ENCODE data around the gene VPS41. TPM values are rescaled to one million over a fixed set of nuclear protein-coding genes. Genes with fewer than 3 reads are reported as not detected.

VPS41 gene
- polyA plus RNA-seq, 3 donors: 12.7 to 62.2 (median 56.7) TPM

DNA sequence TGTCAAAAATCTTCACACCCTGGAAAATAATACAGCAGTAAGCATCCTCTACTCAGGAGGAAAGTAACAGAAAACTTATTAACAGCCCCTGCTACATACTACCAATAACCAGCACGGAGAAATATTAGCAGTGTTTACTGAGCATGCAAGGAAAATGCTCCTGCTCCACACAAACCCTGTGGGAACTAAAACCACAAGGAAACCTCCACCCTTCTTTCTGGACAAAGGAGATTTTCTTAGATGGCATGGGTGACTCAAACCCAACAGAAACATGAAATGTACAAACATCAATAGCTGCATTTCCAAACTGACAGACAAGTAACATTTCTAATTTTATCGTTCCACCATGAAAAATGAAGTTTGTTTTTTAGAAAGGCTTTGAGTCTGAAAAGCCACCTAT is 113.4 kb downstream of the VPS41 start:
- H3K9me3 ChIP-seq (replicated peaks in 1 of 2; ENCODE audit: control insufficient read depth in 1 of 2, insufficient read depth in 1 of 2, low read length in 2 of 2): no peaks in the 10 kb centered on the region
- H3K27ac ChIP-seq (ENCODE audit: low read depth in 1 of 2, low read length in 2 of 2): no peak overlapping the region
- Mint-ChIP-seq H3K4me3 (no peak overlapping the region), H3K9me3 (no peaks in the 10 kb centered on the region), H3K27me3 (ENCODE audit: low read depth in 3 of 3) (no peaks in the 10 kb centered on the region), H3K36me3 (peaks cover 59 to 62% of the 10 kb centered on the region in 2 donors), H3K27ac (no peak overlapping the region), H3K4me1 (no peaks in the 10 kb centered on the region)
- H3K36me3 ChIP-seq (replicated peaks in 1 of 2; ENCODE audit: control insufficient read depth in 1 of 2, insufficient read depth in 2 of 2, low read length in 2 of 2): peaks cover 43 to 69% of the 10 kb centered on the region in 2 donors
- no peak overlapping the region for H2AFZ ChIP-seq (ENCODE audit: insufficient read depth, low read depth, low read length, poor library complexity, severe bottlenecking)
- TF ChIP-seq, protein P1, sequence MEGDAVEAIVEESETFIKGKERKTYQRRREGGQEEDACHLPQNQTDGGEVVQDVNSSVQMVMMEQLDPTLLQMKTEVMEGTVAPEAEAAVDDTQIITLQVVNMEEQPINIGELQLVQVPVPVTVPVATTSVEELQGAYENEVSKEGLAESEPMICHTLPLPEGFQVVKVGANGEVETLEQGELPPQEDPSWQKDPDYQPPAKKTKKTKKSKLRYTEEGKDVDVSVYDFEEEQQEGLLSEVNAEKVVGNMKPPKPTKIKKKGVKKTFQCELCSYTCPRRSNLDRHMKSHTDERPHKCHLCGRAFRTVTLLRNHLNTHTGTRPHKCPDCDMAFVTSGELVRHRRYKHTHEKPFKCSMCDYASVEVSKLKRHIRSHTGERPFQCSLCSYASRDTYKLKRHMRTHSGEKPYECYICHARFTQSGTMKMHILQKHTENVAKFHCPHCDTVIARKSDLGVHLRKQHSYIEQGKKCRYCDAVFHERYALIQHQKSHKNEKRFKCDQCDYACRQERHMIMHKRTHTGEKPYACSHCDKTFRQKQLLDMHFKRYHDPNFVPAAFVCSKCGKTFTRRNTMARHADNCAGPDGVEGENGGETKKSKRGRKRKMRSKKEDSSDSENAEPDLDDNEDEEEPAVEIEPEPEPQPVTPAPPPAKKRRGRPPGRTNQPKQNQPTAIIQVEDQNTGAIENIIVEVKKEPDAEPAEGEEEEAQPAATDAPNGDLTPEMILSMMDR (IDR thresholded peaks at IDR 0.05): no peak
- no peaks in the 10 kb centered on the region for H3K4me1 ChIP-seq (ENCODE audit: control insufficient read depth in 1 of 2, insufficient read depth in 2 of 2, low read length in 2 of 2)
- DNase-seq: no peak
- no peak overlapping the region for H3K4me3 ChIP-seq (replicated peaks in 1 of 3; ENCODE audit: low read depth in 2 of 3, low read length in 3 of 3)
- intact Hi-C loops (cut with micrococcal nuclease): loop anchor here (5.0 kb wide), 3 partner anchors 672 to 727 kb away; no protein-coding TSS in a partner anchor
- no peaks in the 10 kb centered on the region for H4K20me1 ChIP-seq (ENCODE audit: insufficient read depth, low read length)
- H3K27me3 ChIP-seq (ENCODE audit: control insufficient read depth in 2 of 2, insufficient read depth in 2 of 2, low read length in 2 of 2): no peaks in the 10 kb centered on the region
- H3K79me2 ChIP-seq (ENCODE audit: insufficient read depth, low read length): no peaks in the 10 kb centered on the region
- H3K4me2 ChIP-seq (replicated peaks; ENCODE audit: extremely low read depth, low read length, poor library complexity, severe bottlenecking): no peak overlapping the region
- no peak overlapping the region for H3K9ac ChIP-seq (ENCODE audit: insufficient read depth, low read length, poor library complexity, severe bottlenecking)
- no CpG with 5 or more reads among the region's 2 CpGs for WGBS (ENCODE audit: insufficient coverage)

DNA sequence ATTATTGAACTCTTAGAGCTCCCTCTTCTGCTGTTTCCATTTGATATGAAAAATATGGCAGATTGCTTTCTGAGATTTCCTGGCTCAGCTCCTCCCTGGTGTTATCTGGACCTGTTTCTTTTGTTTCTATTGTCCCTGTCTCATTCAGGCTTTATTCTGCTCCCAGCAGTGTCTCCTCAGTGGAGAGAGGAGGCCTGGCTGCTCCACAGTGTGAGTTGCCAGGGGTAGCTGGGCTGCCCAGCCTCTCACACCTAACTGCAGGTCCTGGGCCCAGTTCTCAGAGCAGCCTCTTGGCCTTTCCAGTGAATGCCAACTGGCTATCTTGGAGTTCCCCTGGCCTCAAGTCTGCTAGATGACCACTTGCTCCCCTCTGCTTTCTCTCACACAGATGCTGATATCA is 127.0 kb downstream of the VPS41 start:
- no peaks in the 10 kb centered on the region for H3K4me1 ChIP-seq (ENCODE audit: control insufficient read depth in 1 of 2, insufficient read depth in 2 of 2, low read length in 2 of 2)
- no peaks in the 10 kb centered on the region for H3K27me3 ChIP-seq (ENCODE audit: control insufficient read depth in 2 of 2, insufficient read depth in 2 of 2, low read length in 2 of 2)
- TF ChIP-seq, protein P1 (IDR thresholded peaks at IDR 0.05): no peak
- no peak overlapping the region for H2AFZ ChIP-seq (ENCODE audit: insufficient read depth, low read depth, low read length, poor library complexity, severe bottlenecking)
- H3K27me3 Mint-ChIP-seq (ENCODE audit: low read depth in 3 of 3): no peaks in the 10 kb centered on the region
- peak overlapping the region in 3 of 7 donors; percentile 37 to 76 (median 42) for H3K27ac Mint-ChIP-seq
- H3K27ac ChIP-seq (ENCODE audit: low read depth in 1 of 2, low read length in 2 of 2): no peak overlapping the region
- intact Hi-C loops (cut with micrococcal nuclease): no loop called here
- H3K4me3 Mint-ChIP-seq: no peak overlapping the region
- no peak overlapping the region for H3K9ac ChIP-seq (ENCODE audit: insufficient read depth, low read length, poor library complexity, severe bottlenecking)
- no peaks in the 10 kb centered on the region for H3K9me3 Mint-ChIP-seq
- no peaks in the 10 kb centered on the region for H3K4me1 Mint-ChIP-seq
- DNase-seq: no peak
- H3K4me2 ChIP-seq (replicated peaks; ENCODE audit: extremely low read depth, low read length, poor library complexity, severe bottlenecking): no peak overlapping the region
- peaks cover 36 to 49% of the 10 kb centered on the region in 2 donors for H3K36me3 Mint-ChIP-seq
- no peak overlapping the region for H3K4me3 ChIP-seq (replicated peaks in 1 of 3; ENCODE audit: low read depth in 2 of 3, low read length in 3 of 3)
- H3K9me3 ChIP-seq (replicated peaks in 1 of 2; ENCODE audit: control insufficient read depth in 1 of 2, insufficient read depth in 1 of 2, low read length in 2 of 2): no peaks in the 10 kb centered on the region
- no peaks in the 10 kb centered on the region for H3K79me2 ChIP-seq (ENCODE audit: insufficient read depth, low read length)
- no peaks in the 10 kb centered on the region for H4K20me1 ChIP-seq (ENCODE audit: insufficient read depth, low read length)
- peaks cover 15 to 57% of the 10 kb centered on the region in 2 donors for H3K36me3 ChIP-seq (replicated peaks in 1 of 2; ENCODE audit: control insufficient read depth in 1 of 2, insufficient read depth in 2 of 2, low read length in 2 of 2)

All from CD14-positive monocyte (primary cell).